ENCODE measurements around the gene KRT32. TPM values are rescaled to one million over a fixed set of nuclear protein-coding genes. Genes with fewer than 3 reads are reported as not detected.

KRT32 gene
- total and polyA plus RNA-seq, 12 donors, result not detected

DNA sequence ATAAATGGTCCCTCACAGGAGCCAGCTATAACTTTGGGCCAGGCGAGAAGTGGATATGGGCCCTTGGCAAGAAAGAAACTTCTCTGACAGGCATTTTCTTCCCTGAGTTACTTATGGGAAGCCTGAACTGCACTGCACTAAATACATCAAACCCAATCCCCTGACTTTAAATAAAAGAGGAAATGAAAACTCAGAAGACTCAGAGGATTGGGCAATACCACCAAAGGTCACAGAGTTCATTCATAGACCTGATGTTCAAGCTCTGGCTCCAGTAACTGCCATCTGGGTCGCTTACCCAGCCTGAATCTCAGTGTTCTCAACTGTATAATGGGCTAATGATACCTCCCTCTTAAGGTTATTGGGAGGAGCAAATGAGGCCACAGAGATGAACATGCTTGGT, 12.9 kb upstream of the KRT32 start:
- Histone ChIP-seq H3K4me3 (no peak overlapping the region), H3K36me3 (replicated peaks in 1 of 2) (no peaks in the 10 kb centered on the region), H3K9me3 (replicated peaks in 1 of 3) (no peaks in the 10 kb centered on the region), H3K27me3 (no peaks in the 10 kb centered on the region), H3K4me1 (replicated peaks in 1 of 2) (no peaks in the 10 kb centered on the region), H3K27ac (no peak overlapping the region)
- DNase-seq, result no peak
- TF ChIP-seq POLR2A (IDR thresholded peaks at IDR 0.05), result no peak
- TF ChIP-seq, protein P1, sequence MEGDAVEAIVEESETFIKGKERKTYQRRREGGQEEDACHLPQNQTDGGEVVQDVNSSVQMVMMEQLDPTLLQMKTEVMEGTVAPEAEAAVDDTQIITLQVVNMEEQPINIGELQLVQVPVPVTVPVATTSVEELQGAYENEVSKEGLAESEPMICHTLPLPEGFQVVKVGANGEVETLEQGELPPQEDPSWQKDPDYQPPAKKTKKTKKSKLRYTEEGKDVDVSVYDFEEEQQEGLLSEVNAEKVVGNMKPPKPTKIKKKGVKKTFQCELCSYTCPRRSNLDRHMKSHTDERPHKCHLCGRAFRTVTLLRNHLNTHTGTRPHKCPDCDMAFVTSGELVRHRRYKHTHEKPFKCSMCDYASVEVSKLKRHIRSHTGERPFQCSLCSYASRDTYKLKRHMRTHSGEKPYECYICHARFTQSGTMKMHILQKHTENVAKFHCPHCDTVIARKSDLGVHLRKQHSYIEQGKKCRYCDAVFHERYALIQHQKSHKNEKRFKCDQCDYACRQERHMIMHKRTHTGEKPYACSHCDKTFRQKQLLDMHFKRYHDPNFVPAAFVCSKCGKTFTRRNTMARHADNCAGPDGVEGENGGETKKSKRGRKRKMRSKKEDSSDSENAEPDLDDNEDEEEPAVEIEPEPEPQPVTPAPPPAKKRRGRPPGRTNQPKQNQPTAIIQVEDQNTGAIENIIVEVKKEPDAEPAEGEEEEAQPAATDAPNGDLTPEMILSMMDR (IDR thresholded peaks at IDR 0.05), result no peak
- 55 to 71% (median 63%) methylated on average over 2 of the region's 2 CpGs for WGBS, 4 donors
- intact Hi-C loops (cut with DNase I), result no loop called here

DNA sequence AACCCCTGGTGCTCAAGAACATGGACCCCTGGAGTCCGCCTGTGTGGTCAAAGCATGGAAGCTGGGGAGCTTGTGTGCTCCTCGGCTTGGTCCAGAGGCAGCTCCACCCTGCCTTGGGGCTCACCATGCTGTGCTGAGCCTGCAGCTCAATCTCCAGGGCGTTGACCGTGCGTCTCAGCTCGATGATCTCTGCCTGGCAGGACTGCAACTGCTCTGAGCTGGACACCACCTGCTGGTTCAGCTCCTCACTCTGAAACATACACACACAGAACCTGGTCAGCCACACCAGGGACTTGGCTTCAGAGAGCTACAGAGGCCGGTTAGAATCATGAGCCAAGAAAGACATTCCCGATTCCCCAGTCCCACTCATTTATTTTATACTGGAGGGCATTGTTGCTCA, 11.1 kb upstream of the KRT32 start:
- no peak overlapping the region for H3K27ac ChIP-seq
- WGBS, 4 donors, result 88 to 89% (median 89%) methylated on average over 3 to 8 of the region's 8 CpGs
- DNase-seq, result no peak

DNA sequence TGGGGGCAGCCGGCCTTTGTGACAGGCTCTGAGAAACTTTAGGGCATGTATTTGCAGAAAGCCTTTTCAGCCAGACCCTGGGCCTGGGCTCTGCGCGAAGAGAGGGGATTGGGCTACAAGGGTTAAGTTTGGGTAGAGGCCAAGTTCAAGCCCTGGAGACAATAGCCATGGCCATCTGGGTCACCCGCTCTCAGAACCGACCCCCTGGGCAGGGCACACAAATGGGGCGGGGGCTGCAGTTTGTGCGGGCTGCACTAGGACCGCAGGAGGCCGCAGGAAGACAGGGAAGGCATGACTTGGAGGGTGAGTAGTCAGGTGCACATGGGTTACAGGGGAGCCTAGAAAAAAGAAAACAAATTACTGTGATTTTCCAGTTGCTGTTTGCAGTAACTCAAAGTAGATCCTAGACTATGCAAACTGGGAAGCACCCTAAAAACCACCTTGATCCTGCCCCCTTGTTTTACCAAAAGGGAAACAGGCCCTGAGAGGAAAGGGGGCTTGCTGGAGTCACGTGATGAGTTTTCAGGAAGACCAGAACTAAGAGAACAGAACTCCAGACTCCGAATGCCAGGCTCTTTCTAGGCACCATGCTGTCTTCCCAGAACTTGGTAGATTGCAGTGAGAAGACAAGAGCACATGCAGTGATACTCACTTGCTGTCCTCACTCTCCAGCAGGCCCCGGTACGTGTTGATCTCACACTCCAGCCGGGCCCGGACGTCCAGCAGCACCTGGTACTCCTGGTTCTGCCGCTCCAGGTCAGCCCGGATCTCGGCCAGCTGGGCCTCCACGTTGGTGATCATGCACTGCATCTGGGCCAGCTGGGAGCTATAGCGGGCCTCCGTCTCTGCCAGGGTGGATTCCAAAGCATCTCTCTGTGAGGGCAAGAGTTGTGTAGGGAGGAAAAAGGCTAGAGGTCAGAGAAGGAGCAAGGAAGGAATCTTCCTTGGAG, 10.0 kb upstream of the KRT32 start:
- DNase-seq, result no peak
- WGBS, 4 donors, result 73 to 87% (median 85%) methylated on average over 14 to 22 of the region's 22 CpGs

More for the DNA sequence above, 11.1 kb upstream of the KRT32 start:
- Histone ChIP-seq H3K4me1 (replicated peaks in 1 of 2) (no peaks in the 10 kb centered on the region), H3K27me3 (no peaks in the 10 kb centered on the region), H3K36me3 (replicated peaks in 1 of 2) (no peaks in the 10 kb centered on the region), H3K4me3 (no peak overlapping the region), H3K9me3 (replicated peaks in 1 of 3) (no peaks in the 10 kb centered on the region)
- TF ChIP-seq, protein P1 (IDR thresholded peaks at IDR 0.05), result no peak
- no peak for TF ChIP-seq POLR2A (IDR thresholded peaks at IDR 0.05)
- intact Hi-C loops (cut with DNase I), result no loop called here

DNA sequence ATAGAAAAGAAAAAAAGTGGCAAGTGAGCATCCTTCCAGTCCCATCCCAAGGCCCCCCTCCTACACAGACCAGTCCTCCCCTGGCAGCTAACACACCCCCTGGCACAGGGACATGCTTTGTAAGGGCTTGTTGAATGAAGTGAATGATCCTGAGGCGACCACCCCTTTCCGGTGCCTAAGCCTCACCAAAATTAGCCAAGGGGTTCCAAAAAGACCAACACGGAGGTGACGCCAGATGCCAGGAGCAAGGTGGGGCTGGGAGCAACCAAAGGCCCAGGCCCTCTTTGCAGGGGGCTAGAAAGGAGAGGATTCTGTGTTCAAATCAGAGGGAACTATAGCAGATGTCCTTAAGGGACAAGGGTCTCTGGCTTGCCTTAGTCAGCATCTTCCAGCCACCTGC, 8.2 kb upstream of the KRT32 start:
- Histone ChIP-seq H3K27me3 (no peaks in the 10 kb centered on the region), H3K27ac (no peak overlapping the region), H3K9me3 (replicated peaks in 1 of 3) (no peaks in the 10 kb centered on the region), H3K36me3 (replicated peaks in 1 of 2) (no peaks in the 10 kb centered on the region), H3K4me3 (no peak overlapping the region), H3K4me1 (replicated peaks in 1 of 2) (no peaks in the 10 kb centered on the region)
- intact Hi-C loops (cut with DNase I), result no loop called here
- TF ChIP-seq, protein P1 (IDR thresholded peaks at IDR 0.05), result no peak
- TF ChIP-seq POLR2A (IDR thresholded peaks at IDR 0.05), result no peak
- no peak for DNase-seq
- WGBS, 4 donors, result 86 to 94% (median 91%) methylated on average over 2 to 4 of the region's 4 CpGs

More for the DNA sequence above, 10.0 kb upstream of the KRT32 start:
- H3K4me1 ChIP-seq (replicated peaks in 1 of 2), result no peaks in the 10 kb centered on the region
- H3K4me3 ChIP-seq, result no peak overlapping the region
- TF ChIP-seq, protein P1 (IDR thresholded peaks at IDR 0.05), result no peak
- TF ChIP-seq POLR2A (IDR thresholded peaks at IDR 0.05), result no peak
- no peak overlapping the region for H3K27ac ChIP-seq
- no peaks in the 10 kb centered on the region for H3K27me3 ChIP-seq
- H3K36me3 ChIP-seq (replicated peaks in 1 of 2), result no peaks in the 10 kb centered on the region
- H3K9me3 ChIP-seq (replicated peaks in 1 of 3), result no peaks in the 10 kb centered on the region
- intact Hi-C loops (cut with DNase I), result no loop called here
